K562 (cell line): Measurements from ENCODE around the gene EHMT2. TPM values are rescaled to one million over a fixed set of nuclear protein-coding genes. Genes with fewer than 3 reads are reported as not detected.
"Not testable (repeated sequence)": the region's sequence is repeated elsewhere in the genome, so short reads cannot be mapped to it uniquely, and the experiment has no call there.

Source experiments
- ATAC-seq: fragments of 200-7000 bp; cut with Tn5 transposase; 3 replicates; pipeline ENCODE4 v1.9.1; 2020; ENCODE audit warnings: moderate library complexity
- BruUV-seq: library from RNA; stranded (reverse); fragments of 400-500 nt; replicated peaks from 2 replicates; lab custom pipeline; 2021; lab: Mats Ljungman, UMichigan
- CTCF ChIA-PET: fragments of 300-600 bp; formaldehyde crosslinking; extraction: SDS; loops from one replicate; lab custom pipeline; 2021; ENCODE audit warnings: low intra/inter-chr PET ratio; lab: Yijun Ruan, JAX
- POLR2A ChIA-PET: fragments of 300-600, 350-650 bp; sonication (Branson Sonifier 250); formaldehyde crosslinking; extraction: SDS; loops from one replicate; lab custom pipeline; 2021; ENCODE audit warnings: antibody characterized with exemption, inconsistent platforms; lab: Yijun Ruan, JAX
- DNase-seq, 4 experiments: peaks; one replicate each; pipeline versions ENCODE4 v3.0.0 to v3.0.0-alpha.2; 2011 to 2018; ENCODE audit warnings: low spot score in 3 of 4, mixed read lengths in 3 of 4; ENCODE audit errors: extremely low read depth in 1 of 4
- FAIRE-seq: peaks from 2 replicates; lab custom pipeline; 2011; peaks lifted over from hg19 to GRCh38; lab: Jason Lieb, UNC
- H2AFZ ChIP-seq: 2 replicates; pipeline ENCODE4 v1.6.0; 2011; ENCODE audit warnings: low read depth, low read length, control low read depth, inconsistent platforms
- H3K27ac ChIP-seq: fragments of 200-600 bp; 3 replicates; pipeline ENCODE4 v1.8.0; 2011; ENCODE audit warnings: low read depth, mild to moderate bottlenecking, control low read depth, inconsistent platforms, low read length, moderate library complexity, mixed read lengths; ENCODE audit errors: extremely low read depth
- H3K27me3 ChIP-seq, 2 experiments: fragments of 300-600 bp in 1 of 2; 2 replicates in 1 of 2; 3 replicates in 1 of 2; pipeline versions ENCODE4 v1.6.0 to v1.8.0; 2011; ENCODE audit warnings: inconsistent platforms in 2 of 2, low read length in 2 of 2, mild to moderate bottlenecking in 1 of 2, mixed read lengths in 1 of 2, moderate library complexity in 1 of 2; ENCODE audit not compliant: control insufficient read depth in 2 of 2, insufficient read depth in 2 of 2
- H3K36me3 ChIP-seq: fragments of 300-600 bp; 3 replicates; pipeline ENCODE4 v1.8.0; 2011; ENCODE audit warnings: mild to moderate bottlenecking, low read length, inconsistent platforms; ENCODE audit not compliant: control insufficient read depth, insufficient read depth
- H3K4me1 ChIP-seq, 2 experiments: fragments of 200-600 bp in 1 of 2; replicated peaks in 1 of 2; 2 replicates in 1 of 2; 3 replicates in 1 of 2; pipeline versions ENCODE4 v1.5.1 to v1.8.0; 2011; ENCODE audit warnings: inconsistent platforms in 2 of 2, low read length in 2 of 2, mild to moderate bottlenecking in 1 of 2, mixed read lengths in 1 of 2, moderate library complexity in 1 of 2; ENCODE audit not compliant: control insufficient read depth in 2 of 2, insufficient read depth in 2 of 2
- H3K4me2 ChIP-seq: 2 replicates; pipeline ENCODE4 v1.6.1; 2011; ENCODE audit warnings: low read length, control low read depth, inconsistent platforms, mixed read lengths; ENCODE audit not compliant: insufficient read depth
- H3K4me3 ChIP-seq: fragments of 200-600 bp; sonication (generic), shearing (Covaris generic); 2 replicates; pipeline ENCODE4 v1.5.1; 2016; ENCODE audit warnings: control low read depth, inconsistent platforms
- H3K79me2 ChIP-seq: fragments of 200-600 bp; 3 replicates; pipeline ENCODE4 v1.8.0; 2011; ENCODE audit warnings: low read length, inconsistent platforms; ENCODE audit not compliant: control insufficient read depth, insufficient read depth
- H3K9ac ChIP-seq, 2 experiments: 2 replicates each; pipeline versions ENCODE4 v1.6.0 to v1.6.1; 2011; ENCODE audit warnings: low read depth in 2 of 2, low read length in 2 of 2, control low read depth in 1 of 2, inconsistent platforms in 1 of 2, mild to moderate bottlenecking in 1 of 2, mixed read lengths in 1 of 2; ENCODE audit not compliant: insufficient read depth in 1 of 2
- H3K9me1 ChIP-seq: one replicate; pipeline ENCODE4 v1.6.0; 2011; ENCODE audit warnings: inconsistent platforms, mild to moderate bottlenecking, low read length, moderate library complexity; ENCODE audit not compliant: control insufficient read depth, insufficient read depth
- H3K9me3 ChIP-seq: replicated peaks from 2 replicates; pipeline ENCODE4 v1.5.1; 2011; ENCODE audit warnings: low read depth, low read length, inconsistent platforms; ENCODE audit not compliant: control insufficient read depth, insufficient read depth
- H4K20me1 ChIP-seq: replicated peaks from 2 replicates; pipeline ENCODE4 v1.6.1; 2011; ENCODE audit warnings: low read length, inconsistent platforms, mixed read lengths; ENCODE audit not compliant: control insufficient read depth, insufficient read depth
- ADNP ChIP-seq: fragments of 200-800 bp; sonication (Bioruptor generic); IDR thresholded peaks from 2 replicates; pipeline ENCODE4 v1.6.1; 2016; ENCODE audit warnings: missing genetic modification characterization, missing compliant biosample characterization
- CSDE1 ChIP-seq, 2 experiments: fragments of 450-650 bp; IDR thresholded peaks; 2 replicates each; pipeline ENCODE4 v1.6.1; 2016; ENCODE audit warnings: mild to moderate bottlenecking in 1 of 2
- EGR1 ChIP-seq: fragments of 450-650 bp; conservative IDR thresholded peaks from 2 replicates; pipeline ENCODE4 v1.6.1; 2017; ENCODE audit warnings: mild to moderate bottlenecking
- NFIC ChIP-seq: fragments of 450-650 bp; IDR thresholded peaks from 2 replicates; pipeline ENCODE4 v1.6.1; 2017; ENCODE audit warnings: mild to moderate bottlenecking, inconsistent platforms
- ZNF384 ChIP-seq: IDR thresholded peaks from 2 replicates; pipeline ENCODE4 v1.6.1; 2012; ENCODE audit warnings: low read depth, low read length, improper control_type of control experiment
- WGBS: fragments of 100-300 bp; shearing (Covaris generic); methylation state at CpG from one replicate; pipeline ENCODE4 v1.1.6; 2016; ENCODE audit warnings: low coverage, mixed read lengths; ENCODE audit not compliant: insufficient coverage; ENCODE audit errors: missing lambda C conversion rate; 5-methylcytosine and 5-hydroxymethylcytosine counted together
- in situ Hi-C: fragments of 300-500 bp; cut with MboI; formaldehyde crosslinking; loops from 4 replicates; pipeline ENCODE4 v1.15.0; 2018; ENCODE audit warnings: inconsistent platforms, mixed read lengths
- intact Hi-C: fragments of 100-400 bp; cut with micrococcal nuclease; formaldehyde crosslinking; loops from 2 replicates; pipeline ENCODE4 v1.14.2; 2022
- polyA plus RNA-seq, 8 experiments: library from polyadenylated mRNA; depleted of rRNA in 4 of 8; stranded (reverse) in 5 of 8; unstranded in 3 of 8; fragments of >200 nt; fragmentation: Nextera tagmentation in 2 of 8; fragmentation: Illumina TruSeq in 1 of 8; extraction: Ambion mirVana in 2 of 8; extraction: Trizol in 1 of 8; gene quantifications; 2 replicates each; pipeline versions ENCODE4 v1.2.1 to v1.2.3, GENCODE V29; 2011 to 2014; ENCODE audit warnings: inconsistent platforms in 1 of 8, missing spikeins in 1 of 8
- total RNA-seq, 7 experiments: library from RNA; depleted of rRNA in 6 of 7; stranded (reverse); fragments of >200 nt in 6 of 7; fragmentation: Illumina TruSeq in 2 of 7; extraction: Trizol in 2 of 7; gene quantifications; 2 replicates each; pipeline versions ENCODE4 v1.2.1 to v1.2.3, GENCODE V29; 2011 to 2021; ENCODE audit warnings: low replicate concordance in 1 of 7

The EHMT2 gene
- total and polyA plus RNA-seq, 9 of the 15 experiments (the other 6 are each of a cell fraction or from before 2014, with no cell fraction given), result 2.1 to 63.8 (median 38.5) TPM

DNA sequence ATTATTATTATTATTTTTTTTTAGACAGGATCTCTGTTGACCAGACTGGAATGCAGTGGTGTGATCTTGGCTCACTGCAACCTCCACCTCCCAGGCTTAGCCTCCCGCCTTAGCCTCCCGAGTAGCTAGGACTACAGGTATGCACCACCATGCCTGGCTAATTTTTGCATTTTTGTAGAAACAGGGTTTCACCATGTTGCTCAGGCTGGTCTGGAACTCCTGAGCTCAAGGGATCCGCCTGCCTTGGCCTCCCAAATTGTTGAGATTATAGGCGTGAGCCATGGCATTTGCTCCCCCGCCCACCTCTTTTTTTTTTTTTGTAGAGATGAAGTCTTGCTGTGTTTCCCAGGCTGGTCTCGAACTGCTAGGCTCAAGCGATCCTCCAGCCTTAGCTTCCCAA, 11.8 kb upstream of the EHMT2 start:
- H3K4me3 ChIP-seq, H3K36me3 ChIP-seq, H3K9ac ChIP-seq, H3K79me2 ChIP-seq, BruUV-seq, H3K27ac ChIP-seq, H2AFZ ChIP-seq, in situ Hi-C loops, ATAC-seq, FAIRE-seq, DNase-seq, H3K27me3 ChIP-seq, H3K4me2 ChIP-seq, CTCF ChIA-PET, H4K20me1 ChIP-seq, H3K9me3 ChIP-seq, H3K9me1 ChIP-seq: not testable (repeated sequence)
- 75% methylated on average over 6 of the region's 7 CpGs for WGBS
- intact Hi-C loops, result loop anchor here (10.0 kb wide), 1 partner anchor 286 kb away; the partner anchor contains the start of genes GPSM3 and PBX2
- peaks cover 17 to 23% of the 10 kb centered on the region in 2 experiments for H3K4me1 ChIP-seq
- POLR2A ChIA-PET, result interaction anchor here (0.5 to 1.7 kb wide), 5 partner anchors 9 to 60 kb away, joined by 3 to 5 read pairs (median 3); partner anchors contain the start of gene NEU1
- TF ChIP-seq EGR1, result peak; percentile 57
- TF ChIP-seq ZNF384, result peak; percentile 44; the same call in 1 of the 2 replicates

DNA sequence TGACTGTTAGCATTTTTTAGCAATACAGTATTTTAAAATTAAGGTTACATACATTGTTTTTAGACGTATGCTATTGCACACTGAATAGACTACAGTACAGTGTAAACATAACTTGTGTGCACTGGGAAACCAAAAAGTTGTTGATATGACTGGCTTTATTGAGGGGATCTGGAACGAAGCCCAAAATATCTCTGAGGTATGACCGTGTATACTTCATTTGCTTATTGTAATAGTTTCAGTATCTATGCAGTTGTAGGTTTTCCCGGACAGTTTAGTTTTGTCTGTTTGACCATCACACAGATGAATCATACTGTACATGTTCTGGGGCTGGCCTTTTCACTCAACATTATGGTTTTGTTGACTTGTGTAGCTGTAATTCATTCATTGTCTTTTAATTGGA, 11.3 kb upstream of the EHMT2 start:
- peaks cover 19 to 23% of the 10 kb centered on the region in 2 experiments for H3K4me1 ChIP-seq
- H3K36me3 ChIP-seq, result no peaks in the 10 kb centered on the region
- in situ Hi-C loops (no loop called here), intact Hi-C loops (loop anchor here (10.0 kb wide), 1 partner anchor 286 kb away; the partner anchor contains the start of genes GPSM3 and PBX2)
- CTCF ChIA-PET, result no interaction called here
- H4K20me1 ChIP-seq, result no peaks in the 10 kb centered on the region
- FAIRE-seq (no peak), DNase-seq (peak in 1 of 4 experiments; percentile 26), ATAC-seq (peak; percentile 14; the same call in 1 of the 3 replicates)
- H2AFZ ChIP-seq, result peak overlapping the region; percentile 40; the same call in 1 of the 2 replicates
- WGBS, result 12% methylated on average over 4 of the region's 4 CpGs
- POLR2A ChIA-PET, result interaction anchor here (1.2 to 1.7 kb wide), 2 partner anchors 10 to 14 kb away, joined by 4 to 5 read pairs; no protein-coding TSS in a partner anchor
- no peaks in the 10 kb centered on the region for H3K9me3 ChIP-seq
- no peak overlapping the region for H3K4me2 ChIP-seq
- H3K27me3 ChIP-seq, result no peaks in the 10 kb centered on the region
- 0 out of 3 replicates have a peak overlapping the region, but pooled peaks have one; percentile 0 for H3K27ac ChIP-seq
- H3K4me3 ChIP-seq, result no peak overlapping the region
- no peaks in the 10 kb centered on the region for H3K79me2 ChIP-seq
- H3K9ac ChIP-seq, result no peak overlapping the region
- no peaks in the 10 kb centered on the region for H3K9me1 ChIP-seq
- BruUV-seq, result no TSS peak
- TF ChIP-seq NFIC (peak; percentile 53), CSDE1 (IDR thresholded peaks at IDR 0.05) (no peak), ADNP (peak; percentile 3; the same call in 1 of the 2 replicates)
